A673 (cell line): Measurements from ENCODE around the gene TFF2.

Source experiments
- CTCF ChIP-seq: fragments of 300-800, 200-600 bp; sonication (generic); conservative IDR thresholded peaks from 2 replicates; pipeline ENCODE4 v1.5.1; 2017; ENCODE audit warnings: low read depth, mild to moderate bottlenecking, antibody characterized with exemption, low read length, moderate library complexity, mixed read lengths
- EZH2 ChIP-seq: fragments of 200-600 bp; sonication (generic); IDR thresholded peaks from 2 replicates; pipeline ENCODE4 v1.6.1; 2017; ENCODE audit warnings: borderline replicate concordance, low read depth, mild to moderate bottlenecking, mixed read lengths, antibody characterized with exemption, low read length; ENCODE audit not compliant: poor library complexity, severe bottlenecking

GRCh38 chr21:42393443-42393950 lies 42.7 kb upstream of the TFF2 start:
- no peak for TF ChIP-seq CTCF
- no peak for TF ChIP-seq EZH2
